Parathyroid adenoma (tissue), 2 donors: Measurements from ENCODE around the gene RGS11.

Experiments used
- H2AFZ ChIP-seq: fragments of 300-600 bp; sonication (generic); one replicate; pipeline ENCODE4 v1.7.0; 2017; ENCODE audit warnings: antibody characterized with exemption, mild to moderate bottlenecking
- H3K27ac ChIP-seq: fragments of 300-600 bp; sonication (generic); one replicate; pipeline ENCODE4 v1.7.0; 2017
- H3K27me3 ChIP-seq: fragments of 300-600 bp; sonication (generic); one replicate; pipeline ENCODE4 v1.7.0; 2017; ENCODE audit warnings: low read length; ENCODE audit not compliant: control insufficient read depth, insufficient read depth
- H3K36me3 ChIP-seq: fragments of 300-600 bp; sonication (generic); one replicate; pipeline ENCODE4 v1.7.0; 2017; ENCODE audit warnings: low read length; ENCODE audit not compliant: control insufficient read depth, insufficient read depth
- H3K4me1 ChIP-seq: fragments of 300-600 bp; sonication (generic); one replicate; pipeline ENCODE4 v1.7.0; 2017; ENCODE audit warnings: control low read depth
- H3K4me2 ChIP-seq: fragments of 300-600 bp; sonication (generic); one replicate; pipeline ENCODE4 v1.7.0; 2017; ENCODE audit warnings: low read length
- H3K4me3 ChIP-seq: fragments of 300-600 bp; sonication (generic); one replicate; pipeline ENCODE4 v1.7.0; 2017; ENCODE audit warnings: low read depth, low read length
- H3K79me2 ChIP-seq: fragments of 300-600 bp; sonication (generic); one replicate; pipeline ENCODE4 v1.7.0; 2017; ENCODE audit warnings: control low read depth
- H3K9ac ChIP-seq: fragments of 300-600 bp; sonication (generic); one replicate; pipeline ENCODE4 v1.7.0; 2017; ENCODE audit warnings: mild to moderate bottlenecking
- H3K9me3 ChIP-seq: fragments of 300-600 bp; sonication (generic); one replicate; pipeline ENCODE4 v1.7.0; 2017; ENCODE audit warnings: low read length; ENCODE audit not compliant: control insufficient read depth
- TF ChIP-seq, protein P1 (sequence below): fragments of 300-600 bp; sonication (generic); IDR thresholded peaks from one replicate; pipeline ENCODE4 v1.7.0; 2017; ENCODE audit warnings: antibody characterized with exemption, mild to moderate bottlenecking
- donor health status: primary hyperparathyroidism.

RGS11 gene

GRCh38 chr16:301235-301634 is 25.5 kb upstream of the RGS11 start:
- H3K79me2 ChIP-seq = peaks cover 6% of the 10 kb centered on the region
- no peaks in the 10 kb centered on the region for H3K9me3 ChIP-seq
- no peak overlapping the region for H3K4me2 ChIP-seq
- H3K27me3 ChIP-seq = no peaks in the 10 kb centered on the region
- H3K27ac ChIP-seq = no peak overlapping the region
- H3K4me3 ChIP-seq = no peak overlapping the region
- H2AFZ ChIP-seq = no peak overlapping the region
- TF ChIP-seq, protein P1, sequence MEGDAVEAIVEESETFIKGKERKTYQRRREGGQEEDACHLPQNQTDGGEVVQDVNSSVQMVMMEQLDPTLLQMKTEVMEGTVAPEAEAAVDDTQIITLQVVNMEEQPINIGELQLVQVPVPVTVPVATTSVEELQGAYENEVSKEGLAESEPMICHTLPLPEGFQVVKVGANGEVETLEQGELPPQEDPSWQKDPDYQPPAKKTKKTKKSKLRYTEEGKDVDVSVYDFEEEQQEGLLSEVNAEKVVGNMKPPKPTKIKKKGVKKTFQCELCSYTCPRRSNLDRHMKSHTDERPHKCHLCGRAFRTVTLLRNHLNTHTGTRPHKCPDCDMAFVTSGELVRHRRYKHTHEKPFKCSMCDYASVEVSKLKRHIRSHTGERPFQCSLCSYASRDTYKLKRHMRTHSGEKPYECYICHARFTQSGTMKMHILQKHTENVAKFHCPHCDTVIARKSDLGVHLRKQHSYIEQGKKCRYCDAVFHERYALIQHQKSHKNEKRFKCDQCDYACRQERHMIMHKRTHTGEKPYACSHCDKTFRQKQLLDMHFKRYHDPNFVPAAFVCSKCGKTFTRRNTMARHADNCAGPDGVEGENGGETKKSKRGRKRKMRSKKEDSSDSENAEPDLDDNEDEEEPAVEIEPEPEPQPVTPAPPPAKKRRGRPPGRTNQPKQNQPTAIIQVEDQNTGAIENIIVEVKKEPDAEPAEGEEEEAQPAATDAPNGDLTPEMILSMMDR = no peak
- no peak overlapping the region for H3K9ac ChIP-seq
- no peaks in the 10 kb centered on the region for H3K36me3 ChIP-seq
- H3K4me1 ChIP-seq = no peaks in the 10 kb centered on the region

DNA sequence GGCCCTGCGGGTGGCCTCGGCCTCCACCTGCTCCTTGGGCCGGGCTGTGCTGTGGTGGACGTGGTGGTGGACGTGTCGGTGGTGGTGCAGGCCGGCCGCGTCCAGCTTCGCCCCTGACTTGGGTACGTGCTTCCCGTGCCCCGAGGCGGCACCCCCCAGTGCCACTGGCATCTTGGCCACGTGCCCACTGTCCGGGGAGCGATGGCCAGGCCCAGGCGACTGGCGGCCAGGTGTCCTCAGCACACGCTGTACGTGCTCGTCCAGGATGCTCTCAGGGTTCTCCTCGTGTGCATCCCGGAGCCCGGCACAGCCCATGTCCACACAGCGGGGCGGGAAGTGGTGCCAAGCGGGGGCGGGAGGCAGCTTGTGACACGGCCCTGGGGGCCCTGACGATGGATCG is 22.1 kb upstream of the RGS11 start:
- TF ChIP-seq, protein P1 = no peak
- Histone ChIP-seq H3K4me1 (no peaks in the 10 kb centered on the region), H3K27ac (no peak overlapping the region), H3K9ac (no peak overlapping the region), H3K36me3 (no peaks in the 10 kb centered on the region), H3K9me3 (no peaks in the 10 kb centered on the region), H3K79me2 (peaks cover 4% of the 10 kb centered on the region), H3K4me2 (no peak overlapping the region), H3K4me3 (no peak overlapping the region), H3K27me3 (no peaks in the 10 kb centered on the region), H2AFZ (no peak overlapping the region)

DNA sequence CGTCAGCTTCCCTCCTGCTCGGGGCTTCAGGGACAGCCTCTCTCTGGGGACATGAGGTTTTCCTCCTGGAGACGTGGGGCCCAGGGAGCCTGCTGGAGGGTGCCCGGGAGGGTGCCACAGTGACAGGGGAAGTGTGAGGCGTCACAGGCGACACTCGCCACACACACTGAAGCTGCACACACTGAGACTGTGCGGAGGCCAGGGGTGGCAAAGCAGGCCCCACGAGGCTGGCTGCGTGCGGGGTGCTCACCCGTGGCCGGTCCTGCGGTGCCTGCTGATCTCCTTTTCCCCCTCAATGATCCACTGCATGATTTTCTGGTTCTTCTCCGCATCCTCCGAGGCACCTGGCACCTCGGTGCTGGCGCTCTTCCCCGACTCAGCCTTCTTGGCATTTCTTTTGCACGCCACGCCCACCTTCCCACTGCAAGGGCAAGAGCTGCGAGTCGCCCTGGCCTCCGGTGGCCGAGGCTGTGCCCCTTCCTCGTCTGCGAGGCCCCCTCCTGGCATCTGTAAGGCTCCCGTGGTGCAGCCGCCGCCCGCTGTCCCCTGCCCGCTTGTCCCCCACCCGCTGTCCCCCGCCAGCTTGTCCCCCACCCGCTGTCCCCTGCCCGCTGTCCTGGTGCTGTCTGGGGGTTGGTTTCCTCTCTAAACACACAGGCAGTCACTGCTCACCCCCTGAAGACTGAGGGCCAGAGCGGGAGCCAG is 21.2 kb upstream of the RGS11 start:
- H3K4me2 ChIP-seq = no peak overlapping the region
- no peak overlapping the region for H3K27ac ChIP-seq
- peaks cover 4% of the 10 kb centered on the region for H3K79me2 ChIP-seq
- TF ChIP-seq, protein P1 = no peak
- H3K4me1 ChIP-seq = no peaks in the 10 kb centered on the region
- no peak overlapping the region for H3K9ac ChIP-seq
- no peaks in the 10 kb centered on the region for H3K9me3 ChIP-seq
- no peaks in the 10 kb centered on the region for H3K27me3 ChIP-seq
- no peak overlapping the region for H2AFZ ChIP-seq
- no peak overlapping the region for H3K4me3 ChIP-seq
- H3K36me3 ChIP-seq = no peaks in the 10 kb centered on the region

DNA sequence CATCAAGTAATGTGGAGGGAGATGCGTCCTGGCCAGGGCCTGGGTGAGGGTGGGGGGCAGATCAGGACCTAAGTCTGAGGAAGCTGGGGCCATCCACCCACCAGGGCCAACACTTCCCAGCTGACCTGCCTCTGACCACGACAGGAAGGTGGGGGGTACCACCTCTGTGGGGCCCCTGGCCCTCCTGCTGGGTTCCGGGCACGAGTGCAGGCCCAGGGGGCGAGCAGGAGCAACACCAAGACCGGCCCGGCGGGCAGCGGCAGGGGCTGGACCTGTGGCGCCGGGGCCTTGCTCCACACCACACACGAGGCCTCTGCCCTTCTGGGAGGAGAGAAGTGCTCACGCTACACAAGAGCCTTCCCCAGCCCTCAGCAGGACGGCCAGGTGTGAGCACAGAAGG is 20.5 kb upstream of the RGS11 start:
- Histone ChIP-seq H3K4me1 (no peaks in the 10 kb centered on the region), H3K36me3 (no peaks in the 10 kb centered on the region), H3K4me2 (no peak overlapping the region), H3K27ac (no peak overlapping the region), H3K9me3 (no peaks in the 10 kb centered on the region), H3K27me3 (no peaks in the 10 kb centered on the region), H3K9ac (no peak overlapping the region), H2AFZ (no peak overlapping the region), H3K79me2 (peaks cover 4% of the 10 kb centered on the region), H3K4me3 (no peak overlapping the region)
- TF ChIP-seq, protein P1 = no peak
